C1 segment of cervical spinal cord (tissue), 14 donors: ENCODE results near the gene EPN1.

Experiments
- DNase-seq, 14 donors: peaks; one replicate each; lab custom pipeline; 2025; lab: John Stamatoyannopoulos, UW

Gene EPN1

GRCh38 chr19:55674841-55675660 lies at the start of gene EPN1:
Gene EPN1, plus strand, starts transcription at chr19:55675226. Its CDS starts 3,402 bp downstream, at chr19:55678628.
- peak; percentile 51 to 95 (median 90) for DNase-seq

GRCh38 chr19:55626350-55626749 lies 48.7 kb upstream of the EPN1 start:
- no peak for DNase-seq

GRCh38 chr19:55632463-55632834 lies 42.6 kb upstream of the EPN1 start:
- DNase-seq, result peak in 13 of 14 donors; percentile 5 to 80 (median 66)

GRCh38 chr19:55633861-55634260 lies 41.2 kb upstream of the EPN1 start:
- no peak for DNase-seq

GRCh38 chr19:55635334-55635717 lies 39.7 kb upstream of the EPN1 start:
- DNase-seq, result no peak

- no peak for DNase-seq
Measured at GRCh38 chr19:55635856-55636440, 39.1 kb upstream of the EPN1 start.

GRCh38 chr19:55636723-55637122 lies 38.3 kb upstream of the EPN1 start:
- DNase-seq, result no peak

- DNase-seq, result no peak
Measured at GRCh38 chr19:55637534-55637933, 37.5 kb upstream of the EPN1 start.

- no peak for DNase-seq
Measured at GRCh38 chr19:55638864-55639359, 36.1 kb upstream of the EPN1 start.

GRCh38 chr19:55640043-55640576 lies 34.9 kb upstream of the EPN1 start:
- peak in 10 of 14 donors; percentile 19 to 62 (median 50) for DNase-seq

- peak in 13 of 14 donors; percentile 49 to 89 (median 71) for DNase-seq
Measured at GRCh38 chr19:55640577-55641425, 34.2 kb upstream of the EPN1 start, which contains the start of gene ZNF580. Gene ZNF580, plus strand, starts transcription at chr19:55641002. Its CDS starts 1,507 bp downstream, at chr19:55642509.

- DNase-seq, result peak in 2 of 14 donors; percentile 52 to 65
Measured at GRCh38 chr19:55641426-55642152, 33.4 kb upstream of the EPN1 start.

GRCh38 chr19:55642153-55643002 lies 32.6 kb upstream of the EPN1 start:
- peak in 2 of 14 donors; percentile 26 to 30 for DNase-seq

- peak in 13 of 14 donors; percentile 18 to 78 (median 56) for DNase-seq
Measured at GRCh38 chr19:55643003-55643886, 31.8 kb upstream of the EPN1 start, which contains the start of gene ZNF581. Gene ZNF581, plus strand, starts transcription at chr19:55643649. Its CDS starts 923 bp downstream, at chr19:55644572.

- DNase-seq, result no peak
Measured at GRCh38 chr19:55643887-55644176, 31.2 kb upstream of the EPN1 start.

GRCh38 chr19:55644191-55644833 lies 30.7 kb upstream of the EPN1 start:
- no peak for DNase-seq

- DNase-seq, result no peak
Measured at GRCh38 chr19:55644842-55645511, 30.0 kb upstream of the EPN1 start.

GRCh38 chr19:55645512-55645881 lies 29.5 kb upstream of the EPN1 start:
- no peak for DNase-seq
